GM12892 (cell line): ENCODE results near the gene DHRS2.

Source experiments
- POLR2A ChIP-seq: IDR thresholded peaks from 2 replicates; pipeline ENCODE4 v1.6.1; 2011; ENCODE audit warnings: low read depth, low read length, control low read depth
- POLR2AphosphoS5 ChIP-seq: IDR thresholded peaks from 2 replicates; pipeline ENCODE4 v1.6.1; 2011; ENCODE audit warnings: low read depth, low read length, control low read depth

GRCh38 chr14:23675337-23675736 is 39.2 kb downstream of the DHRS2 start:
- TF ChIP-seq POLR2AphosphoS5 (no peak), POLR2A (no peak)
